Posterior vena cava (tissue), 2 donors: ENCODE results near the gene CCDC88C. TPM values are rescaled to one million over a fixed set of nuclear protein-coding genes. Genes with fewer than 3 reads are reported as not detected.

Experiments used
- DNase-seq: peaks from one replicate; pipeline ENCODE4 v3.0.0-alpha.2; 2020; ENCODE audit warnings: low spot score
- intact Hi-C, 2 donors: fragments of 100-400 bp; cut with DNase I; formaldehyde crosslinking; loops; one replicate each; pipeline versions ENCODE4 v1.14.1 to v1.14.2; 2022 to 2023
- total RNA-seq, 2 donors: library from RNA; stranded (reverse); fragmentation: NEBNext Ultra II Directional; extraction: Animal tissue kit (Norgen Biotek cat#: 25700); gene quantifications; one replicate each; pipeline ENCODE4 v1.2.1, GENCODE V29; 2021
- donor health status: DM: yes; HTN: yes; CAD: no.
- donor health status: DM: yes; HTN: yes; CAD: no.

Gene CCDC88C
- total RNA-seq, 2 donors from 2014 or later = 7.2 to 14.9 TPM

DNA sequence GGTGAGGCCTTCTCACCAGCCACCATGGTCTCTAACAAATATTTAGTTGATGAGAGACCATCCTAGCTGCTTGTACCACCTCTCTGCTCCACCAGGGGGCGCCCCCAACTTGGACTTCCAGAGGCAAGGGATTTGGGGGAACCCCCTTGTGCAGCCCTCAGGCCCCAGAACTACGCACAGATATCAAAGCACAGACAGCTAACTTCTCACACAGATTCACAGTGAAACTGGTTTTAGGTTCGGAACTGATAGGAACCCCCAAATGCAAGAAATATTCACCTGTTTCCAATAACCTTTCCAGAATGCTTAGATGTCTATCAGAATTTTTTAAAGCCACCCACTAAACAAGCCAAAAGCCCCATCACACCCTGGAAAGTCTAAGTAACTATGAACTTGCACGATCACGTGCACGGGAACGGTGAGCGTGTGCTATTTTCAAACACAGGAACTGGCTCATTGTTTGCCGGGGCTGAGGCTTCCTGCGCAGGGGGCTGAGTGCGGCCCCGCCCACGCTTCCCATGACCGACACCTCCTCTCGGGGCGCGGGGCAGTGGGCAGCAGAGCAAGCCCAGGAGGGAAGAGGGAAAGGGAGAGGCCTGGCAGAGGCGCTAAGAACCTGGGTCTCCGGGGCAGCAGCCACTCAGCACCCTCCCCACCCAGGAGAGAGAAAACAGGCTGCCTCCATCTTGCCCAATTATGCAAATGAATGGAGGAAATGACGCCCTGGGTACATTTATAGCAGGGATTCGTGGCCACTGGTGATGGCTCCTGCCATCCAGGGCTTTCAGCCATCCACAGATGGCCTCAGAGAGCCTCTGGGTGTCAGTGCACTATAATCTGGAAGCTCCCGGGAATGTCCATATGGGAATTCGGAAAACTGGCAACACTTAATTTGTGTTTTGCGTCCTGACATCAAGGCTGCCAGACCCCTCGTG, 93.7 kb downstream of the CCDC88C start:
- intact Hi-C loops = loop anchor here (2.0 to 5.0 kb wide), 2 partner anchors 93 to 95 kb away; partner anchors contain the start of gene CCDC88C (in 1 of the 2)
- peak; percentile 96 for DNase-seq

DNA sequence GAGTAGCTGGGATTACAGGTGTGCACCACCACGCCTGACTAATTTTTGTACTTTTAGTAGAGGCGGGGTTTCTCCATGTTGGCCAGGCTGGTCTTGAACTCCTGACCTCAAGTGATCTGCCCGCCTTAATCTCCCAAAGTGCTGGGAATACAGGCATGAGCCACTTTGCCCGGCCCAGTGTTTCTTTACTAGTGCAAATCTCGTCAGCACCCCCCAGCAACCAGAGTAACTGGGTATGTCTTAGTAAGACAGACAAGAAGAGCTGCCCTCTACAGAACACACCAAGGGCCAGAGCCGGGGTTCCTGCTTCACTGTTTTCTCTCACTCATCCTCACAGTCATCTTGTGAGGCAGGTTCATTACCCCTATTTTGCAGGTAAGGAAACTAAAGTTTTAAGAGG, 94.6 kb downstream of the CCDC88C start:
- DNase-seq = no peak
- intact Hi-C loops = loop anchor here (2.0 to 5.0 kb wide), 2 partner anchors 94 to 96 kb away; partner anchors contain the start of gene CCDC88C (in 1 of the 2)

DNA sequence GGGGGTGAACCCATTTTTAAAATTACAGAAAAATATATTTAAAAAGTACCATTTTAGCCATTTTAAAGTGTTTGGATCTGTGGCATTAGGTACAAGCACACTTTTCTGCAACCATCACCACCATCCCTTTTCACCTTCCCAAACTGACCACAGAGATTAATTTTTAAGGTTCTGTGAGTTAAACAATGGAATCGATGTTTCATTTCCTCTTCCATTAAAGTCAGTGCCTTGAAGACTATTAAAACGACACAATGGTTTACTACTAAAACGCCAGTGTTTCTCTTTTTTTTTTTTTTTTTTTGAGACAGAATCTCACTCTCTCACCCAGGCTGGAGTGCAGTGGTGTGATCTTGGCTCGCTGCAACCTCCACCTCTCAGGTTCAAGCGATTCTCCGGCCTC, 95.0 kb downstream of the CCDC88C start:
- intact Hi-C loops = loop anchor here (2.0 to 5.0 kb wide), 2 partner anchors 95 to 96 kb away; partner anchors contain the start of gene CCDC88C (in 1 of the 2)
- DNase-seq = no peak

DNA sequence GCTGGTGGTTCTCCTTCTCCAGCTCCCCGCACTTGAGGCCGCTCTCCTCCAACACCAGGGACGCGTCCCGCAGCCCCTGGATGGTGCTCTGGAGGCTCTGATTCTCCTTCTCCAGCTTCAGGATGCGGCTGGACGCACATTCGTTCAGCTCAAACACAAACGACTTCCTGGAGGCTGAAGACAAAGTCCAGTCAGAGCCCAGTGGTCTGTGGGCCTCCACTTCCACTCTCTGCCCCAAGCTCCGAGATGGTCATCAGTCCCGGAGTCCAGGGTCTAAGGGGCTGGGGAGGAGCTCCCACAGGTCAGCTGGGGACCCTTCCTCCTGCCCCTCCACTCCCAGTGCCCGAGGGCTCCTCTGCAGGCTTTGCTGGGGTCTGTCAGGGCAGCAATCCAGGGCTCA, 96.5 kb downstream of the CCDC88C start:
- intact Hi-C loops = loop anchor here in 1 of 2 donors (5.0 kb wide), 1 partner anchor 96 kb away; the partner anchor contains the start of gene CCDC88C

DNA sequence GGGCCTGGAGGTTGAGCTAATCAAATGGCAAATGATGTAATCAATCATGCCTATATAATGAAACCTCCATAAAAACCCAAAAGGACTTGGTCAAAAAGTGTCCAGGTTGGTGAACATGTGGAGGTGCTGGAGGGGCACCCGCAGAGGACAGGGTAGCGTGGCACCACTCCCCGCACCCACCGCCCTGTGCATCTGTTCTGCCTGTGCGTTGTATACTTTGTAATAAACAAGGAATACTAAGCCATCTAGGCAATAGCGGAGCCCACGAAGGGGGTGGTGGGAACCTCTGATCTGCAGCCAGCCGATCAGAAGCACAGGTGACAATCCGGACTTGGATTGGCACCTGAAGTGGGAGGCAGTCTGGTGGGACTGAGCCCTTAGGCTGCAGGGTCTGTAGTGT, 97.4 kb downstream of the CCDC88C start:
- intact Hi-C loops = loop anchor here in 1 of 2 donors (5.0 kb wide), 1 partner anchor 97 kb away; the partner anchor contains the start of gene CCDC88C
- DNase-seq = no peak

More for the DNA sequence above, 96.5 kb downstream of the CCDC88C start:
- DNase-seq = no peak

DNA sequence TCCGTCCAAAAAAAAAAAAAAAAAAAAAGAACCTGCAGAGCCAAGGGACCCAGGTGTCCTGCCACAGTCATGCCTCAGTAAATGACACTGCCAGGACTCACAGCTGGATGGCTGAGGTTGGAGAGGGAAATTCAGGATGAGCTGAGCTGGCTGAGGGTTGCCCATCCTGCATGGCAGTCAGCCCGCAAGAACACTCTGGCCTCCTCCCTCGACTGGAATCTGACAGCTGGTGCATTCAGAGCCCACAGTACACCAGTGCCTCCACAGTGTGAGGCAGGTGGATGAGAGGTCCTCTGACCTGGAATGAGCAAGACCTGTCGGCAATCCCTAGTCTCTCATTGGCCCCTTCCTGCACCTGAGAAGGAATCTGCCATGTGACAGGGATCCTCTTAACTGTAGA, 98.7 kb downstream of the CCDC88C start:
- DNase-seq = no peak
- intact Hi-C loops = no loop called here

DNA sequence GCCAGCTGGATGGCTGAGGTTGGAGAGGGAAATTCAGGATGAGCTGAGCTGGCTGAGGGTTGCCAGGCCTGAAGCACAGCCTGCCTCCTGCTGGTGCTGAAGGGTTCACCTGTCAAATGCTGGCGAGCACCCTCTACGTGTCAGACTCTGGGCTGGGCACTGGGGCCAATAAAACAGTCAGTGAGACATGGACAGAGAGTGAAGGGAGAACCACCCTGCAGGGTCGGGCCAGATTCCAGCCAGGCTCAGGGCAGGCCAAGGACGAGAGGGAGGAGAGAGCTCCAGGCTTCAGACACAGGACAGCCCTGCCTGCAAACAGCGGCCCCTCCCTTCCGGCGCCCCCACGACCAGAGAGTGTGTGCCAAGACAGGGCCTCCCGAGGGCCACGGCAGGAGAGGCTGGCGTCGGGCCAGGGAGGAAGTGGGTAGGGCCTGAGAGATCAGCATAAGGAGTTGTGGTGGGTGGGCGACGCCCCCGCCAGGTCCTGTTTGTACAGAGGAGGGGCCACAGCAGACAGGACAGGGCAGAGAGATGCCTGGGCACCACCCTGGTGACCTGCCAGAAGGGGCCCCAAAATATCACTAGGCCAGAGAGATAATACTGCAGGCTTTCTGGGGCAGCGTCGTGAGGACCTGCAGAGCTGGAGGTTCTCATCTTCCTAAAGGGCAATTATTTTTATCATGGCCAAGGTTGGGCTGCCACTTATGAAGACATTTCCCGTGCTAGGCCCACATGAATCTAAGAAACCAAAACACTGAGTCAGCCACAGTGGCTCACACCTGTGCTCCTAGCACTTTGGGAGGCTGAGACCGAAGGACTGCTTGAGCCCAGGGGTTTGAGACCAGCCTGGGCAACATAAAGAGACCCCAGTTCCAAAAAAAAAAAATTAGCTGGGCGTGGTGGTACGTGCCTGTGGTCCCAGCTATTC, 100.0 kb downstream of the CCDC88C start:
- peak; percentile 91 for DNase-seq
- intact Hi-C loops = no loop called here

DNA sequence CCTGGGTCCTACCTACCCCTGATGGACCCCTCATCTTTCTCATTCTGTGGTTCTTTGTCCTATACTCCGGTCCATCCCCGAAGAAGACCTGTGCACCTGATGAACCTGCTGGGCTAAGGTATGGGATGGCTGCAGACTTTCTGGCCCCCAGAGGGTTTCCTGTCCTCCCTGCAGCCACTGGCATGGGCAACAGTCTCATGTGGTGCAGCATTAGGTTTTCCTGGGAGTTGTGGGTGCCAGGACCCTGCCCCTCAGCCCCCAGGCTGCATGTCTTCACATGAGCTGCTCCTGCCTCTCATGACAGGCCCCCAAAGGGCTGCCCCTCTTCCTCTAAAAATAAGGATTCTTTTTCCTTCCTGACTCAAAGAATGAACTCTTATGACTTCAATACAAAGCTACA, 100.9 kb downstream of the CCDC88C start:
- no peak for DNase-seq
- intact Hi-C loops = no loop called here

DNA sequence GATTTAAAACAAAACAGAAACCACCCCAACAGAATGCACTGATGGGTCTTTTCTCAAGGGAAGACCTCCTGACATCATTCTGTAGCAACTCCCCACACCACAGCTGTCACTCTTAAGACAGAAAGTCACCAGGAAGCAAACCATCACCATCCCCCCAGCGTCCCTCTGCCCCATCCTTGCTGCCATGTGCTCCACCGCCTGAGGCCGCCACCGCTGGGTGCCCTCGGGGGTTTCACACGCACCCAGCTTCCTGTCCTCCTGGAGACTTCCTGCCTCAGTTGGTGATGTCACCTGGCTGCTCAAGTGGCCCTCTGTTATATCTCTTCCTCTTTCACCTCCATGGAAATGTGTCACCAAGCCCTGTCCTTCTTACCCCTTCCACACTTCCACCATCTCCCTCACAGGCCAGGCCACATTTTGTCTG, 101.8 kb downstream of the CCDC88C start:
- DNase-seq = no peak
- intact Hi-C loops = no loop called here

DNA sequence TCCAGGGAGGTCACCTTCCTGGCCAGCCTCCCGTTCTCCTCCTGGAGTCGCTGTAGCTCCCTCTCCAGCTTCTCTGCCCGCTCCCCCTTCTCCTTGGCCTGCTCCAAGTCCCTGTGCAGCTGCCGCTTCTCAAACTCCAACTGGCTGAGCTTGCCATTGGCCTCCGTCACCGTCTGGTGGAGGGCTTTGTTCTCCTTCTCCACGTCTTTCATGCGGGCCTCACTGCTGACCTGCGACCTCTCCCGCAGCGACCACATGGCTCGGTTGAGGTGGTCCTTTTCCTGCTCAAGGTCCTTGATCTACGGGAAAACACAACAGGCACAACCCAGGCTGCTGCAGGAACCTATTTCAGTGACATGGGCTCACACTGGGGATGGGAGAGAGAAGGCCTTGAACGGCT, 103.8 kb downstream of the CCDC88C start:
- DNase-seq = no peak
- intact Hi-C loops = no loop called here

DNA sequence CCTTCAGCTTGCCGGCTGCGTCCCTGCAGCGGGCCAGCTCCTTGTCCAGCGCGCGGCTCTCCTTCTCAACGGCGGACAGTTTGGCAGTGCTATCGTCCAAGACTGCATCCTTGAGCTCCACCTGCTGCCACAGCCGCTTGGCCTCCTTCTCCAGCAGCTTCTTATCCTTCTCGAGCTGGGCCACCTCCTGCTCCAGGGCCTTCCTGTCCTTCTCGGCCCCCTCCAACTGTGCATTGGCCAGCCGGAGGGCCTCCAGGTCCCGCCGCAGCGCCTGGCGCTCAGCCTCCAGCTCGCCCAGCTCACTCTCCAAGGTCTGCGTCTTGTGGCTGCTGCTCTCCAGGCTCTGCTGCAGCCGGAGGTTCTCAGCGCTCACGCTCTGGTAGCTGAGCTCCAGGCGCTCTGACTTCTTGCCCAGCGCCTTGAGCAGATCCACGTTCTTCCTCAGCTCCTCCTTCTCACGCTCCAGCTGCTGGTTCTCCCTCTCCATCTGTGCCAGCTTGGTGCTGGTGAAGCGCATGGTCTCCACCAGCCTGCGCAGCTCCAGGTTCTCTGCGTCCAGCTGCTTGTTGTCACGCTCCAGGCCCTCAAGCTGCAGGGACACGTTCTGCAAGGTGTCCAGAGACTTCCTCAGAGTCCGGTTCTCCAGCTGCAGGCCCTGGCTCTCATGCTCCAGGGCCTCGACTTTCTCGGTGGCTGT, 104.3 kb downstream of the CCDC88C start:
- no peak for DNase-seq
- intact Hi-C loops = no loop called here

DNA sequence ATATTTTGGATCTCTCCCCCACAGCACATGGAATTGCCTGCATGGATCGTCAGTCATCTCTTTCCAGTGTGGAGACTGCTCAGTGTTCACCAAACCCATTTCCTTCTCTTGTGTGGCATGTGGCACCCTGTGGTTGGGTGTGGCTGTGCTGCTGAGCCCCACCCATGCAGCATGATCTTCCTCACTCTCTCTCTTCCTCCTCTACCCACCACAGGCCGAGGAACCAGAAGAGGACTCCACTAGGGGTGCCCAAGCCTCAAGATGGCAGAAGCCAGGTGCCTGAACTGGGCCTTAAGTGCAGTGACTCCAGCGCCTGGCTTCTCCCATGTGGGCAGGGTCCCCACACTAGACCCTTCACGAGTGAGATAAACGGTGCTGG, 106.3 kb downstream of the CCDC88C start:
- intact Hi-C loops = no loop called here
- DNase-seq = no peak

DNA sequence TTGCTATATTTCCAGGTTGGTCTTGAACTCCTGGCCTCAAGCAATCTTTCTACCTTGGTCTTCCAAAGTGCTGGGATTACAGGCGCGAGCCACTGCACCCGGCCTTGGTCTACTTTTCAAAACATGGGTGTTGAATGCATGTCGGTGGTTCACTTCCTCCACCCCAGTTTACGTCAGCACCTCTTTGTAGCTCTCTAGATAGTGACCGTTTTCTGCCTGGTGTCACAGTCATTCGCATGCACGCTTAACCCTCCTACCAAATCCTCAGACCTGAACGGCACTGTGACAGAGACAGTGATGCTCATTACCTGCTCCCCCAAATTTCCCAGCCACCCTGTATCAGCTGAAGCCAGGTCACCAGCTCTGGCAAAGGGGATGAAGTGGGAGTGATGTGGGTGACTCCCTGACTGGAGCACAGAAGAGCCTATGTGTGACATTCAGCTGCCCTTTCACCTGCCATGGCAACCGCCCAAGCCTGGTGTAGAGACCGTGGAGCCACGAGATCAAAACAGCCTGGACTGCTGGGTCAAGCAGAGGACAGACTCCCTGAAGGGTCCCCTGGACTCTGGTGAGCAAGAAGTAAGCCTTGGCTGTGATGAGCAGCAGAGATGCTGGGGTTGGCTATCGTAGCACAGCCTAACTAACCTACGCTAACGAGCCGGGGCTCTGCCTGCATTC, 106.9 kb downstream of the CCDC88C start:
- no peak for DNase-seq
- intact Hi-C loops = no loop called here

DNA sequence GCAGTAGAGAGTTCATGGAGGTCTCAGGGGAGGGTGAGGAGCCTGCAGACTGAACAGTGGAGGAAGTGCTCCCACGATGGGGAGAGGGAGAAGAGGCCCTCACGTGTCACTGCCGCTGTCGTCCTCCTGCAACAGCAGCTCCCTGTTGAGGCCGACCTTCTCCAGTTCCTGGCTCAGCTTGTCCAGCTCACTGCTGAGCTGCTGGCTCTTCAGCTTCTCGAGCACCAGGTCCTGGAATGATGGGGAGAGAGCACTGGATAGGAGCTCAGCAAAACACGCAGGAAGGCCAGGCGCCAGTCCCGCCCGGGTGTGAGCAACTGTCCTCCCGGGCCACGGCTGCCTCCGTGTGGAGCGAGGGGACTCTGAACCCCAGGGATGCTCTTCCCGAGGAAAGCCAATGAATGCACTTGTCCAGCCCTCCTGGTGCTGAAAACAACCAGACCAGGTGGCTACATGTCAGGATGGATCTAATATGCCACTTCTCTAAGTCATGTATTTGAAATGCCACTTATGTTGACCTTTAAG, 107.8 kb downstream of the CCDC88C start:
- no peak for DNase-seq
- intact Hi-C loops = no loop called here

DNA sequence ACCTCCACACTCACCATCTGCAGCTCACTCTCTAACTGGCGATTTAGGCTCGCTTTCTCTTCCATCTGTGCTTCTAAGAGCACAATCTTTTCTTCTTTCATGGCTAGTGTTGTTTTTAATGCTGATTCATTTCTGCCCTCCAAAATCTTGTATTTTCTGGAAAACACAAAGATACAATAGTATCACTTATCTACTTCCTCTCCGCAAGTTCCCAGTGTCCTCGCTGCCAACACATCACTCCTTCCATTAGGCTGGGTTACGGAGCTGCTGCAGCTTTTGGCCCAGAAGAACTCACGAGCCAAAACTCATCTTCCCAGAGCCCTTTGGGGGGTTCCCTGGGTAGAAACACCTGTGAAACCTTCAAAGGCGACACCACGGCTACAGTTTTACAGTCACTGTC, 109.3 kb downstream of the CCDC88C start:
- intact Hi-C loops = no loop called here

DNA sequence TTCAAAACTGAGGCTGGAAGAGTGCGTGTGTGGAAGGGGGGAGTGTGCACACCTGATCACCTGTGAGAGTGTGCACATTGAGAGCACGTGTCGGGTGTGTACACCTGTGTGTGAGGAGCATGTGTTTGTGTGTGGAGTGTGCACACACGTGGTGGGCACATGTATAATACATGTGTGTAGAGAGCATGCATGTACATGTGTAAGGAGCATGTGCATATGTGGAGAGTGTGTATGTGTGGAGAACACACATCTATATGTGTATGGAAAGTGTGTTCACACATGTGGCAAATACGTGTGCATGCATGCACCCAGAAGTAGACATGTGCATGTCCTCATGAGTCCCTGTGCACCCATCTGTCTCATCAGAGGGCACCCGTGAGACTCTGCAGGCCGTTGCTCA, 110.0 kb downstream of the CCDC88C start:
- DNase-seq = no peak
- intact Hi-C loops = no loop called here

More for the DNA sequence above, 109.3 kb downstream of the CCDC88C start:
- DNase-seq = no peak

DNA sequence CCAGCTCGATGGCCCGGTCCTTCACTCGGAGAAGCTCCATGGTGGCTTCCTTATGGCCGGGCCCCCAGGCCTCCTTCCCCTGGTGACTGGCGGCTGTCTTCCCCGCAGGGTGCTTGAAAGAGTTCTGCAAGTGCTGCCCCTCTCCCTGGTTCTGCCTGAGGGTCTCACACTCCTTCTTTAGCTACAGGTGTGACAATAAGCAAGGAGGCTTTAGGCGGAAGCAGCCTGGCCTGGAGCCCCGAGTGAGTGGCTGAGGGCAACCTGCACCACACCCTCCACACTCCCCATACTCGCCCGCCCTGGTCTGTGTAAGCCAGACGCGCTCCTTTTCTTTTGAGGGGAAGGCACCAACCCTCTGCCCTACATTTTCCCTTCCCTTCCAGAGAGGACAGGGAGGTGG, 110.6 kb downstream of the CCDC88C start:
- DNase-seq = no peak
- intact Hi-C loops = no loop called here

DNA sequence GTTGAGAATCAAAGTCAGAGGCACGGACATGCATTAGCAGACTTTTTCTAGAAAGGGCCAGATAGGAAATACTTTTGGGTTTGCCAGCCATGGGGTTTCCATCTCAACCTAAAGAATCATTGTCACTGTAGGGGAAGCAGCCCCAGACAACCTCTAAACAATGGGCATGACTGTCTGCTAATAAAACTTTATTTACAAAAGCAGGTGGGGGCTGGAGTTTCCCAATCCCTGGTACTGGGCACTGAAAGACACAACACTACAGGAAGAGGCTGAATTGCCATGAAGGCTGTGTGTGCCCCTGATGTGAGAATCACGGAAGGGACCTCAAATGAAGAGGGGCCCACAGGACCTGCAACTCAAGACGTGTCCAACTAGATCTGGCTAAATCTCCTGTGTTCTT, 111.1 kb downstream of the CCDC88C start:
- intact Hi-C loops = no loop called here

More for the DNA sequence above, 111.1 kb downstream of the CCDC88C start:
- no peak for DNase-seq
